Measurements from ENCODE around the gene PPARA. TPM values are rescaled to one million over a fixed set of nuclear protein-coding genes. Genes with fewer than 3 reads are reported as not detected.

PPARA gene
- 7.1 and 7.5 TPM in 2 replicates for total RNA-seq

GRCh38 chr22:46150034-46150654 is at the start of gene PPARA:
Gene PPARA (plus strand): TSS chr22:46150526. CDS start chr22:46198384, 47,858 bp downstream.
- no peak for DNase-seq (ENCODE audit: low read depth, low spot score)

DNA sequence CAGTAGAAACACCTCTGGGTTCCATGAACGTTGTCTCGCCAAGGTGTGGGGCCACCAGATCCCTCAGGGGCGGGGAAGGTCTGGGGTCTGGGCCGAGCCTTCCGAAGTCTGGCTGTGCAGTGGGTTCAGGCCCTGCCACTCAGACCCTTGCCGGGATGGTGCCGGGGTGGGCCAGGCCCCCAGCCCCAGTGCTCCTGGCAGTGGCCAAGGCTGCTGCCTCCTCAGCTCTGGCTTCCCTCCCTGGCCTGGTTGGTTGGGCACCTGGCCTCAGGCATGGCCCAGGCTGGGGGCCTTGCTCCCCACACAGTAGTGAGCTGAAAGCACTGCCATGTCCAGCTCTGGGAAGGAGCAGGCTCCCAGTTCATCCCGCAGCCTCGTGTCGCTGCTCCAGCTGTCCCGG is 48.2 kb upstream of the PPARA start:
- no peak for DNase-seq (ENCODE audit: low read depth, low spot score)

GRCh38 chr22:46102752-46103151 is 47.6 kb upstream of the PPARA start:
- DNase-seq (ENCODE audit: low read depth, low spot score): no peak

DNA sequence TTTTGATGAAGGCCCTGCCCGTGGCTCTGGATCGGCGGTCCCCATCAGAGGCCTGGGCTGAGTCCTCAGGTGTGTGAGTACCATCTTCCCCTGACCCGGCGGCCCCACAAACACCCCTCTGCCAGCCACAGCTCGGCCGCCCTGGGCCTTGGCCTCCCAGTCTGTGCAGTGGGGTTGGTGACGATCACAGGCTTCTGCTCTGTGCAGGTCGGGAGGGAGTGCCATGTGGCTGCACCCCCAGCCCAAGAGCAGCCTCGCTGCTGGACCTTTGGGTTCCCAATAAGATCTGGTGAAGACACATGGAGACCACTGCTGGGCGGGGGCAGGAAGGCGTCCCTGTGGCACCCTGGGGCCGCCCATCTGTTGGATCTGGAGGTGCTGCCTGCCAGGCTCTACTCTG is 47.1 kb upstream of the PPARA start:
- no peak for DNase-seq (ENCODE audit: low read depth, low spot score)

DNA sequence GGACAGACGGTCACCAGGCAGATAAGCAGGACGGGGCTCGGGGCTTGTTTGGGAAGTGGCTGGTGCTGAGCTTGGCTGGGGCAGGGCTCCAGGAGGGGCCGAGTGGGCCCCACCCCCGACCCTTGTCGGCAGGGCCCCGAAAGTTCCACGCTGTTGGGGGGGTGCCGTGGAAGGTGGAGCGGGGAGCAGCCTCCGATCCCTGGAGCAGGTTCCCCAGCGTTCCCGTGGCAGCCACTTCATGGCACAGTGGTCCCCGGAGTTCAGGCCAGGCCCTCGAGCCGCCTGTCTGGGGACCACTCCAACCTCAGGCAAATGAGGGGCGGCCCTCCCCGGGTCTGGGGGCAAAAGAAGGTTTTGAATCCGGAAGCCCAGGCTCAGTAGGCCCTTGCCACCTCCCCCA is 46.7 kb upstream of the PPARA start:
- DNase-seq (ENCODE audit: low read depth, low spot score): no peak

GRCh38 chr22:46104170-46104880 is 46.0 kb upstream of the PPARA start:
- DNase-seq (ENCODE audit: low read depth, low spot score): no peak

DNA sequence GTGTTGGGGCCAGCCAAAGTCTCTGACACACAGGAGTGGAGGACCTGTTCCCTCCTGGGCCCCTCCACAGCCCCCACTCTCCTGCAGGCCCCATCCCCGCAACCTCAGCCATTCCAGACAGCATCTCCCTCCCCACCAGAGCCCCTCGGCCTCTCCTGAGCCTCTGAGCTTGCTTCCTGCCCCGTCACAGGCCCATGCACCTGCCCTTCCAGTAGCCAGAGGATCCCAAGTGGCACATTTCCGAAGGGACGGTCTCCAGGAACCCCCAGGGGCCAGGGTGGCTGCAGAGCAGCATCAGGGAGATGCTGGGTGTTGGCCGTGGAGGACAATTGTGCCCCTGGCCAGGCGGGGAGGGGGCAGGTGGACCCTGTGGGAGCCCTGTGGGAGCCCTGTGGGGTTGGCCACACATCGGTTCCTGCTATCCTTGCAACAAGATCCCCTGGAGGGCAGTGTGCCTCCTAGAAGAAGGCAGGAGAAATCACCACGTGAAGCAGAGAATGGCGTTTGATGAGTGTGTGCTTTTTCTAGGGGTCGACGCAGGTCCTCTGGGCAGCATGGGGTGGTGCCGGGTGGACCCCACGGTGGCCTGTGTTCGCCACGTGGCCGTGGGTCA is 45.3 kb upstream of the PPARA start:
- DNase-seq (ENCODE audit: low read depth, low spot score): no peak

DNA sequence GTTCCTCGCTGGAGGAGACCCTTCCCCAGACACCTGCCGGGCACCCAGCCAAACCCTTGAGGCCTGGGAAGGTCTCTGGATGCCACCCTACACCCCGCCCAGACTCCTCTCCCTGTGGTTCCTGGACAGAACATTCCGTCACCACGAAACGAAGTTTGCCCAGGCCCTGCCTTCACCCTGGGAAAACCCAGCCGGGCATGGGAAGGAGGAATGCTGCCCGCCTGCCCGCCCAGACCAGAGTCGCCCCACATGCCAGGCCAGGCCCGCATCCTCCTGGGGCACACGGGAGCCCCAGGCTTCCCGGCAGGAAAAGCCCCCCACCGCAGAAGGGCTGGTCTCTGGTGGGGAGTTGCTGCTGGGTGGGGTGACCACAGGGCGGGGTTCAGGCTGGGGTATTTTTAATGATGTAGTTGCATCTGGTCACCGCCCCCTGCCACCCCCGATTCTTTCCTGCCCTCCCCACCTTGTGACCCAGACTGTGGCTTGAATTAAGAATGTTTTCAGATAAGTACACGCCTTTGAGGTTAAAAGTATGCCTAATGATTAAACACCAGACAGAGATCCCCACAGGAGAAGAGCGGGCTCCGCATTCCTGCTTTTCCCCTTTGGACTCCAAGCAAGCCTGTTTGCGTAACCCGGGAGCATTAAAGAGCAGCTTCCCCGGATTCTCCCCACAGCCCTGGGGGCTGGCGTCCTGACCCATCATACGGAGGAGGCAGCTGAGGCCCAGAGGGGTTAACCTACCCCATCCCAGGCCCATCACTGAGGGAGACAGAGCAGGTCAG is 44.6 kb upstream of the PPARA start:
- DNase-seq (ENCODE audit: low read depth, low spot score): no peak

GRCh38 chr22:46106279-46107022 is 43.9 kb upstream of the PPARA start:
- DNase-seq (ENCODE audit: low read depth, low spot score): no peak

DNA sequence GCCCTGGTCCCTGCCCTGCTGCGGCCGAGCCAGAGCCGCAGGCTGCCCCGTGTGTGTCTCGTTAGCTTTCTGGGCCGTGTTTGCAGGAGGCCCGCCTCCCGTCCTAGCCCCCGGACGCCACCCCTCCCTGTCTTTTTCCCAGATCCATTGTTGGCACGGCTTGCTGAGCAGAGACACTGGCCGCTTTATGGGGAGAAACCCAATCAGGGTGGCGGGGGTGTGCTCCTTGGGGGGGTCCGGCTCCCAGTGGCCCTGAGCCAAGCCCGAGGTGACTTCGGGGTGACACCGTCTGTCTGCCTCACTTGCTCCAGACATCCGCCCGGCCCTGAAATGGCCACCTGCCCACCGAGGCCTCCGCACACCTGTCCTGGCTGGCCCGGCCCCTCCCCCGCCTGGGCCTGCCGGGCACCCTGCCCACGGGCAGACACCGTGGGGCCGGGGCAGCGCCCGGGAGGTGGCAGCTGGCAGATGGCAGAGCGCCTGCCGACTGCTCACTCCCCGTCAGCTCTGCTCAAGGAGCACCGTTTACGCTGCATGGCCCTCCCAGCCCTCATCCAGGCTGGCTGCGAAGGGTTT is 43.1 kb upstream of the PPARA start:
- no peak for DNase-seq (ENCODE audit: low read depth, low spot score)

- no peak for DNase-seq (ENCODE audit: low read depth, low spot score)
These were observed 42.4 kb upstream of the PPARA start for GRCh38 chr22:46107753-46108563.

GRCh38 chr22:46108564-46109473 is 41.5 kb upstream of the PPARA start:
- DNase-seq (ENCODE audit: low read depth, low spot score): no peak

GRCh38 chr22:46109474-46110003 is 40.8 kb upstream of the PPARA start:
- no peak for DNase-seq (ENCODE audit: low read depth, low spot score)

GRCh38 chr22:46110215-46110614 is 40.1 kb upstream of the PPARA start:
- no peak for DNase-seq (ENCODE audit: low read depth, low spot score)

- no peak for DNase-seq (ENCODE audit: low read depth, low spot score)
These were observed 38.5 kb upstream of the PPARA start for GRCh38 chr22:46111645-46112306.

DNA sequence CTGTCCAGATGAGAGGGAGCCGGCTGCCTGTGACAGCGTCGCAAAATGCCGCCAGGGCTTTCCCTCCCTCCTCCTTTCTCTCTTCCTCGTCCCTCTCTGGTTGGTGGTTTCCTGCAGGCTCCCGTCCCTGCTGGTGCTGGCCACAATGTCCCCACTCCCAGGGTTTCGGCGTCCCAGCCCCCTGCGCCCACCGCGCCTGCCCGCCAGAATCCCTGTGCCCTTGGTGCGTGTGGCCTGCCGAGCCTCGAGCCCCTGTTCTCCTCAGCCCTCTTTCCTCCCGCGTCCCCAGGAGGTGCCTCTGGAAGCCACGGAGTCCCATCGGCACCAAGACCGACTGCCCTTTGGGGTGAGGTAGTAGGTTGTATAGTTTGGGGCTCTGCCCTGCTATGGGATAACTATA is 37.9 kb upstream of the PPARA start:
- DNase-seq (ENCODE audit: low read depth, low spot score): no peak

GRCh38 chr22:46113110-46113909 is 37.0 kb upstream of the PPARA start:
- DNase-seq (ENCODE audit: low read depth, low spot score): no peak
